Measurements from ENCODE around the gene HIP1.

DNA sequence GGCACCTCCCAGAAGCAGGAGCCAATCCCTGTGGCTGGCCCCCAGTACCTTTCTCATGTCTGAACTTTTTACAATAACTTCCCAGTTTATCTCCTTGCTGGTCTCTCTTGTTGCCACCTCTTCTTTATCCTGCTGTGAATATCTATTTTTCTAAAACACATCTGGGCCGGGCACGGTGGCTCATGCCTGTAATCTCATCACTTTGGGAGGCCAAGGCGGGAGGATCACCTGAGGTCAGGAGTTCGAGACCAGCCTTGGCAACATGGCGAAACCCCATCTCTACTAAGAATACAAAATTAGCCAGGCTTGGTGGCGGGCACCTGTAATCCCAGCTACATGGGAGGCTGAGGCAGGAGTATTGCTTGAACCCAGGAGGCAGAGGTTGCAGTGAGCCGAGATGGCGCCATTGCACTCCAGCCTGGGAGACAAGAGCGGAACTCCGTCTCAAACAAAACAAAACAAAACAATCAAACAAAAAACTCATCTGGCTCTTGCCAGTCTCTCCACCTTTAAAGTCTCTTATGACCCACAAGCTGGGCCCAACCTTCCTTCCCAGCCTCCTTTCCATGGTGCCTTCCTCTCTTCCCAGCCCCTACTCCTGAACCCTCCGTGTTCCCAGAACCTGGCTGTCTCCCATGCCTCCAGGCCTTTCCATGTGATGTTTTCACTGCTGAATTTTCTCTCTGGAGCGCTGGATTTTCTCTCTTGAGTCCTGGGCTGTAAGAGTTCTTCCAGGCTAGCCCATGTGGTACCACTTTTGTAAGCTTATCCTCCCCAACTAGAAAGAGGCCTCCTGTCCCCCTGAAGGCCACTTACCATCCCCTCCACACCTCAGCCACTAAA is 51.3 kb downstream of the HIP1 start:
- TF ChIP-seq POLR2AphosphoS5 (IDR thresholded peaks at IDR 0.05): no peak
- no peak for TF ChIP-seq EP300 (IDR thresholded peaks at IDR 0.05)
- TF ChIP-seq POLR2A (IDR thresholded peaks at IDR 0.05): no peak
- TF ChIP-seq, protein P1, sequence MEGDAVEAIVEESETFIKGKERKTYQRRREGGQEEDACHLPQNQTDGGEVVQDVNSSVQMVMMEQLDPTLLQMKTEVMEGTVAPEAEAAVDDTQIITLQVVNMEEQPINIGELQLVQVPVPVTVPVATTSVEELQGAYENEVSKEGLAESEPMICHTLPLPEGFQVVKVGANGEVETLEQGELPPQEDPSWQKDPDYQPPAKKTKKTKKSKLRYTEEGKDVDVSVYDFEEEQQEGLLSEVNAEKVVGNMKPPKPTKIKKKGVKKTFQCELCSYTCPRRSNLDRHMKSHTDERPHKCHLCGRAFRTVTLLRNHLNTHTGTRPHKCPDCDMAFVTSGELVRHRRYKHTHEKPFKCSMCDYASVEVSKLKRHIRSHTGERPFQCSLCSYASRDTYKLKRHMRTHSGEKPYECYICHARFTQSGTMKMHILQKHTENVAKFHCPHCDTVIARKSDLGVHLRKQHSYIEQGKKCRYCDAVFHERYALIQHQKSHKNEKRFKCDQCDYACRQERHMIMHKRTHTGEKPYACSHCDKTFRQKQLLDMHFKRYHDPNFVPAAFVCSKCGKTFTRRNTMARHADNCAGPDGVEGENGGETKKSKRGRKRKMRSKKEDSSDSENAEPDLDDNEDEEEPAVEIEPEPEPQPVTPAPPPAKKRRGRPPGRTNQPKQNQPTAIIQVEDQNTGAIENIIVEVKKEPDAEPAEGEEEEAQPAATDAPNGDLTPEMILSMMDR (IDR thresholded peaks at IDR 0.05): no peak

All from sigmoid colon (tissue), 4 donors.